ENCODE data around the gene TNFRSF13B. TPM values are rescaled to one million over a fixed set of nuclear protein-coding genes. Genes with fewer than 3 reads are reported as not detected.
"Not testable (repeated sequence)": the region's sequence is repeated elsewhere in the genome, so short reads cannot be mapped to it uniquely, and the experiment has no call there.

Gene TNFRSF13B
- total RNA-seq, 1 donor from 2014 or later, result not detected

DNA sequence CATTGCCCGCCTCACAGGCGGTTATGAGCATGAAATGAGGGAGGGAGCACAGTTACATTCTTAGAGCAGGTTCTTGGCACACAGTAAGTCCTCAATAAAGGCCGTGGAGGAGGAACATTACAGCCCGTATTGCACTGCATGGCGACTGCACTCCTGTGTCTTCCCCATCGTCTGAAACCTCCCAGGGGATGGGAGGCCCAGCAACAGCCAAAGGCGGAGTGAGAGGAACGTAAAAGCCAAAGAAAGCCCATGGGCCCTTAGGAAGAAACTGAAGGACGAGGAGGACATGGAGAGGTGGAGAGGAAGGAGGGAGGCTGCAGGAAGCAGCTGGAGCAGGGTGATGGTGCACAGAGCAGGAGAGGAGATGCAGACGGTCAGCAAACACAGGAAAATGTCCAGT is 1.1 kb upstream of the TNFRSF13B start:
- DNase-seq; intact Hi-C loops (cut with micrococcal nuclease); ATAC-seq: not testable (repeated sequence)

- DNase-seq (no peak), ATAC-seq (no peak)
- intact Hi-C loops (cut with micrococcal nuclease), result no loop called here
Measured at GRCh38 chr17:16972346-16972745, 428 bp upstream of the TNFRSF13B start.

DNA sequence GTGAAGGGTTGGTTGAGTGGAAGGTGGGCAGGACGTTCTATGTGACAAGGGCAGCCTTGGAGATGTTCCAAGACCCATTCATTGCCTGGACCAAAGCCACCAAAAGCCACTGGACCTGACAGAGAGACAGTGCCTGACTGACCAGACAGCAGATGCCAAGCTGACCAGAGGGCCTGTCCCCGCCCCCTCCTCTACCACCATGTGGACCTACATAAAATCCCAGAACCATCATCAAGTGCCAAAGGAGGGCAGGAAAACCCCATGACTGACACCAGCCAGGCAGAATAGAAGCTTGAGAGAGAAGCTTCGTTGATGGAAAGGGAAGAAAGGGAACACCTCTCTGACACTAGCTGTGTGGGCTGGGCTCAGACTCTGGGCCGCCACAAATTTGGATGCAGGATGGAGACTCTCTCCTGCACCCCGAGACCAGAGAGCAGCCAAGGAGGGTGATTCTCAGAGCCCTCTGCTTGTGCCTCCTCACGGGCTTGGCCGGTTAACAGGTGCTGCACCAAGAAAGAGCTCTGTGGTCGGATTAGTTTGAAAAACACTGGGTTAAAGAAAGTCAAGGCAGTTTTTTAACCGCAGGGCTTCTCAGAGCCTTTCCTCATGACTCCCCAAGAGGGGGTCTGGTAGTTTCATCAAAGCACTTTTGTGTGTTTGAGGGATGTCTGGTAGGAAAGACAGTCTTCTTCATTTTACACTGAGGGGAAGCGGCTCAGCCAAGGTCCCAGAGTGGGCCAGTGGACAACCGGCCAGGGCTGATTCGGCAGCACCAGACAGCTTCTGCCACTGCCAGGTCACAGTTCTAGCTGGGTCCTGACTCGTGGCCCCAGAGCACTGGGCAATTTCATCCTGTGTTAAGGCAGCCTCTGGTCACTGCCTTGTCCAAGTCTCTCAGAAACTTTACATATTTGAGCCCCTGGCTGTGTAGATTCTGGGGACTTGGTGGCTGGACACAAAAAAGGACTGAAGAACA is 1.7 kb downstream of the TNFRSF13B start:
- intact Hi-C loops (cut with micrococcal nuclease), result no loop called here
- ATAC-seq (no peak), DNase-seq (no peak)

- ATAC-seq, result no peak
- intact Hi-C loops (cut with micrococcal nuclease), result no loop called here
- DNase-seq, result no peak
Measured at GRCh38 chr17:16968786-16969185, 3.1 kb downstream of the TNFRSF13B start.

DNA sequence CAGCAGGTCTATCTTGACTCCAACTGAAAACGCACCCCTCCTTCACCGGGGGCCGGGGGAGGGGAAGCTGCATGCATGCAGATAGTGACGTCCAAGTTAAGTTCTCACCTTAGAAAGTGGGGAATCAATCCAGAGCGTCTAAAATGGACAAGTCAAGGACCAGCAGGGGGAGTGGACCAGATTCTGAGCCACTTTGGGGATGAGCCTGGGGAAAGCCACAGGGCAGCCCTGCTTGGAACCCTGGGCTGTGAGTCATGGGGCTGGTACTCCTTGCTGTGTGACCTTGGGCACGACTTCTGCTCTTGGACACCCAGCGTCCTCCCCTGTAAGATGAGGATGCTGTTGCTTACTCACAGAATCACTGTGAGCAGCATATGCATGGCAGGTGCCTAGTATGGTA is 9.1 kb downstream of the TNFRSF13B start:
- no peak for DNase-seq

DNA sequence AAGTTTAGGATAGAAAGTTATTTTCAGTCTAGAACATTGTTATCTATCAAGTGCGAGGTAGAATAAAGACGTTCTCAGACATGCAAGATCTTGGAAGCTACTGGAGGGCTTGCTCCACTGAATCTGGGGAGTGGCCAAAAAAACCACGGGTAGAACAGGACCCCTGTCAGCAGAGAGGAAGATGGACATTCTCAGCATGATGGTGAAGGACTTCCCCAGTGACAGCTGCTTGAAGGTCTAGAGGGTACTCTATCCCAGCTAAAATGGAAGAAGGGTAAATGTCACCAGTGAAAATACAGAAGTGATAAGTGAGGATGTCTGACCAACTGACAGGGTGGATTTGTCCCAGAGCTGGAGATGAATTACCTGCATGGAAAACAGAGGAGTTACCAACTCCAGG is 10.1 kb downstream of the TNFRSF13B start:
- intact Hi-C loops (cut with micrococcal nuclease), result no loop called here
- ATAC-seq (no peak), DNase-seq (no peak)

More for the DNA sequence above, 9.1 kb downstream of the TNFRSF13B start:
- intact Hi-C loops (cut with micrococcal nuclease), result no loop called here
- ATAC-seq, result no peak

DNA sequence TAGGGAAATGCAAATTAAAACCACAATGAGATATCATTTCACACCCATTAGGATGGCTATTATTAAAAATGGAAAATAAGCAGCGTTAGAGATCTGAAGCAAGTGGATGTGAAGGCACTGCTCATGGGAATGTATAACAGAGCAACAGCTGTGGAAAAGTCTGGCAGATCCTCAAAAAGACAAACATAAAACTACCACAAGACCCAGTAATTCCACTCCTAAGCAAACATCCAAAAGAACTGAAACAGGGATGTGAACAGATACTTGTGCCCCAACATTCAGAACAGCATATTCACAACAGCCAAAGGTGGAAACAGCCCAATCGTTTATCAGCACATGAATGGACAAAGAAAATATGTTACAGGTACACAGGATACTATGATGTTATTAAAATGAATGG is 10.9 kb downstream of the TNFRSF13B start:
- DNase-seq; intact Hi-C loops (cut with micrococcal nuclease); ATAC-seq: not testable (repeated sequence)

- ATAC-seq; DNase-seq; intact Hi-C loops (cut with micrococcal nuclease): not testable (repeated sequence)
Measured at GRCh38 chr17:16955011-16955410, 16.9 kb downstream of the TNFRSF13B start.

DNA sequence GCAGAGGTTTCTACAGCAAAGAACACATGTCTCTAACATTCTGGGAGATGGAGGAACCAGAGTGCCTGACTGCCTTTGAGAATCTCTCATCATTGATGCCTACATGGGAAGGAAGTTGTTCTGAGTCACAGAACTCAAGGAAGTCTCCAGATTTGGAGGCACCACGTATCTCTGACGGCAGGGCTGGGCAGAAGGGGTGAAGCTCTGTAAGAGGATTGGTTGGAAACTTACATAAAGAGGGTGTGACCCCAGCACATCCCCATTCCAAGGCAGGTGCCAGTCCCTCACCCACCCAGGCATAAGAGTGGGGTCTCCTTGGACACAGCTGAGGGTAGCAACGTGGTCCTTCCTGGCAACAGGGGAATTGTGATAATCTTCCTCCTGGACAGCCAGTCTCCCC is 17.4 kb downstream of the TNFRSF13B start:
- ATAC-seq (no peak), DNase-seq (no peak)
- intact Hi-C loops (cut with micrococcal nuclease), result no loop called here

DNA sequence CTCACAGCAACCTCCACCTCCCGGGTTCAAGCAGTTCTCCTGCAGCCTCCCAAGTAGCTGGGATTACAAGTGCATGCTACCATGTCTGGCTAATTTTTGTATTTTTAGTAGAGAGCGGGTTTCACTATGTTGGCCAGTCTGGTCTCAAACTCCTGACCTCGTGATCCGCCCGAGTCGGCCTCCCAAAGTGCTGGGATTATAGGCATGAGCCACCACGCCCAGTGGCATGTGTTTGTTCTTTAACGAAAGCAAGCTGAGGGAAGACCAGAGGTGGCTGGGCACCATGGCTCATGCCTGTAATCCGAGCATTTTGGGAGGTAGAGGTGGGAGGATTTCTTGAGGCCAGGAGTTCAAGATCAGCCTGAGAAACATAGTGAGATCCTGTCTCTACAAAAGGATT is 18.1 kb downstream of the TNFRSF13B start:
- ATAC-seq (no peak), DNase-seq (no peak)
- intact Hi-C loops (cut with micrococcal nuclease), result no loop called here

DNA sequence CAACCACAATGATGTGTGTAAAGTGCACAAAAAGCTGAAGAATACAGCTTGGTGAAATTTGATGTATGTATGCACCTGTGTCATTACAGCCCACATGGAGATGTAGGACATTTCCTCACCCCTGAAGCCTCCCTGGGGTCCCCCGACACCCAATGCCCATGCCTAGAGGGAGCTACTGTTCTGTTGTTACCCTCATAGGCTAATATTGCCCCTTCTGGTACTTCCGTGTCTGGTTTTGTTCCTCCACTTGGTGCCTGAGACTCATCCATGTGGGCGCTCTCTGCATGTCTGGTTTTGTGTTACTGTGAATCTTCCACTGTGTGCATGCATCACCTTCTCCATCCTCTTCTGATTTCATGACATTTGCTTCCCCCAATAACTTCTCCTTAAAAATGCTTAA is 18.6 kb downstream of the TNFRSF13B start:
- intact Hi-C loops (cut with micrococcal nuclease), result no loop called here
- ATAC-seq (no peak), DNase-seq (no peak)

- ATAC-seq (no peak), DNase-seq (no peak)
- intact Hi-C loops (cut with micrococcal nuclease), result no loop called here
Measured at GRCh38 chr17:16952401-16952800, 19.5 kb downstream of the TNFRSF13B start.

GRCh38 chr17:16950488-16950887 is 21.4 kb downstream of the TNFRSF13B start:
- no peak for ATAC-seq
- intact Hi-C loops (cut with micrococcal nuclease), result no loop called here
- no peak for DNase-seq

- peak; percentile 6 for DNase-seq
- ATAC-seq, result no peak
- intact Hi-C loops (cut with micrococcal nuclease), result no loop called here
Measured at GRCh38 chr17:16948587-16949376, 23.1 kb downstream of the TNFRSF13B start.

- DNase-seq, result no peak
- intact Hi-C loops (cut with micrococcal nuclease), result no loop called here
- ATAC-seq, result no peak
Measured at GRCh38 chr17:16947470-16947869, 24.4 kb downstream of the TNFRSF13B start.

- peak; percentile 15 for ATAC-seq
- intact Hi-C loops (cut with micrococcal nuclease), result no loop called here
- no peak for DNase-seq
Measured at GRCh38 chr17:16945663-16946218, 26.2 kb downstream of the TNFRSF13B start.

- no peak for DNase-seq
- ATAC-seq, result no peak
- intact Hi-C loops (cut with micrococcal nuclease), result no loop called here
Measured at GRCh38 chr17:16945136-16945482, 26.8 kb downstream of the TNFRSF13B start.

DNA sequence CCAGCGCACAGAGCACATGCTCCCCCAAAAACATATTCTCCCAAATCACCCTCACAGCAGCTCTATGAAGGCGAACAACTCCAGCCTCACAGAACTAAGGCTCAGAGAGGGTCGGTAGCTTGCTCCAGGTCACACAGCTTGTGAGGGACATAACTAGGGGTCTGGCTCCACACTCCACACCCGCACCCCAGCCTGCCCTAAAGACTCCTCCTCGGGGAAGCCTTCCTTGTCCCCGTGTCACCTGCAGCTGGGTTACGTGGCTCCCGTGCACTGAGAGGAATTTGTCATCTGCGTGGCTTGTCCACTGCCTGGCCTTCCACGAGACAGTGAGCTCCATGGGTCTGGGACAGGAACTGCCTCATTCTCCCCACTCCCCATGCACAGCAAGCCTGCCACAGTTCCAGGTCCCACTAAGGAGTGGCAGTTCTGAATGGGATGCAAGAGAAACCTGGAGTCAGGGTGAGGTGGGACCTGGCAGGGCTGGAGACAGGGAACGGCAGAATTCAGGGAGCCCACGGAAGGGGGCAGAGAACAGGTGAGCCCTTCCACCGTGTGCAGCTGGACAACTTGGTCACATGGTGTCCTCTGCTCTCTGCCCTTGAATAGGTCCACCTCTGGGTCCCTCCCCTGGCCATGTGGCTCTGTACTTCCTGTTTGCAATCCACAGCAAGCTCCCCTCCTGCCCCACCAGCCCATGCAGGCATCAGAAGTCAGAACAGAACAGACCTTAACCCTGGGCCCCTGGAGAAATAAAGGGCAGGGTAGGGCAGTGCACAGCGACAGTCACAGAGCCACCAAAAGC is 27.4 kb downstream of the TNFRSF13B start:
- DNase-seq (no peak), ATAC-seq (no peak)
- intact Hi-C loops (cut with micrococcal nuclease), result no loop called here

Measured in left ventricle myocardium superior (tissue), 1 donor.